OCI-LY3 (cell line): ENCODE data around the gene ADCY9.

Experiments
- CTCF ChIP-seq: fragments of 200-600, 300-600 bp; sonication (generic); IDR thresholded peaks from 2 replicates; pipeline ENCODE4 v1.5.1; 2014; ENCODE audit warnings: antibody characterized with exemption, low read length, low read depth
- EZH2phosphoT487 ChIP-seq: fragments of 200-600 bp; shearing (Covaris generic); IDR thresholded peaks from 2 replicates; pipeline ENCODE4 v1.6.1; 2018; ENCODE audit warnings: antibody characterized with exemption, mixed run types, low read depth

GRCh38 chr16:4082474-4083044 is 33.7 kb downstream of the ADCY9 start:
- TF ChIP-seq CTCF, result no peak
- no peak for TF ChIP-seq EZH2phosphoT487
